ENCODE measurements around the gene RACK1. TPM values are rescaled to one million over a fixed set of nuclear protein-coding genes. Genes with fewer than 3 reads are reported as not detected.
"Not testable (repeated sequence)": the region's sequence is repeated elsewhere in the genome, so short reads cannot be mapped to it uniquely, and the experiment has no call there.

Gene RACK1
- total RNA-seq, 2 experiments from 2014 or later, result 2,374 to 2,418 TPM

DNA sequence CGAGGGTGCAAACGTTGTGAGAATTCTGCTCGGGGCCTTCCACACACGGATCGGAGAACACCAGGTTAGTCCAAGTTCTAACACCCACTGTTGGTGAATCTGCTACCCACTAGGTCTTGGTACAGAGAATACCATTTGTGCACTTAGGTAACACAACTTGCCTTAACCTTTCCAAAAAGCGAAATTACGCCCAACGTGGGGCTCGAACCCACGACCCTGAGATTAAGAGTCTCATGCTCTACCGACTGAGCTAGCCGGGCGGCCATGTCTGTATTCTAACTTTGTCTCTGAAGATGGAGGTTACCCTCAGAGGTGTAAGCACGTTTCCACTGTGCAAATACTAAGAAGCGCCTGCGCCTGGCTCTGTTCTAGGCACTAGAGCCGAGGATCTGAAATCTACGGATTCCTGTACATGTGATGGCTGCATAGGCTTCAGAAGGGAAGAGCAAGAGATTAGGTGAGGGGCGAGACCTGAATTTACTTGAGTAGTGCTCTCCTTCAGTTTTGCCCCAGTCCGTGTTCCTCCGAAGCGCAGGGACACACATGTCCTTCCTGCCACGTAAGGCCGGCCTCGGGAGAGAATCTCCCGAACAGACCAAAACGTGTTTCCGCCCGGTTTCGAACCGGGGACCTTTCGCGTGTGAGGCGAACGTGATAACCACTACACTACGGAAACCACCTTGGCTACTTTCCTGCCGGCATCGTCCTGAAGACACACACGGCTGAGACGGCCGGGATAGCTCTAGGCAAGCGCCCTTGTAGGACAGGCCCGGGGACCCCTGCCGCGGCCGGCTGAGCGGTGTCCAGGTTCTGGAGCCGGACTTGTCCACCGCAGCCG lies 21.7 kb downstream of the RACK1 start:
- CTCF ChIA-PET, result interaction anchor here (0.8 to 2.1 kb wide), 8 partner anchors 15 to 37 kb away, joined by 3 to 11 read pairs (median 5); partner anchors contain the start of gene TRIM7
- POLR2A ChIA-PET, result interaction anchor here (0.6 to 7.1 kb wide), 6 partner anchors 14 to 37 kb away, joined by 3 to 33 read pairs (median 9); partner anchors contain the start of gene RACK1

GRCh38 chr5:181221105-181221791 lies 22.5 kb downstream of the RACK1 start:
- ChIA-PET POLR2A (interaction anchor here (1.0 to 7.1 kb wide), 2 partner anchors 15 to 36 kb away, joined by 3 to 33 read pairs; no protein-coding TSS in a partner anchor), CTCF (interaction anchor here (1.0 to 2.1 kb wide), 5 partner anchors 13 to 37 kb away, joined by 4 to 11 read pairs (median 4); partner anchors contain the start of gene TRIM7)

- ChIA-PET CTCF (interaction anchor here (0.6 to 1.0 kb wide), 2 partner anchors 12 to 45 kb away, joined by 3 to 4 read pairs; no protein-coding TSS in a partner anchor), POLR2A (no interaction called here)
Measured at GRCh38 chr5:181220178-181220515, 23.6 kb downstream of the RACK1 start.

DNA sequence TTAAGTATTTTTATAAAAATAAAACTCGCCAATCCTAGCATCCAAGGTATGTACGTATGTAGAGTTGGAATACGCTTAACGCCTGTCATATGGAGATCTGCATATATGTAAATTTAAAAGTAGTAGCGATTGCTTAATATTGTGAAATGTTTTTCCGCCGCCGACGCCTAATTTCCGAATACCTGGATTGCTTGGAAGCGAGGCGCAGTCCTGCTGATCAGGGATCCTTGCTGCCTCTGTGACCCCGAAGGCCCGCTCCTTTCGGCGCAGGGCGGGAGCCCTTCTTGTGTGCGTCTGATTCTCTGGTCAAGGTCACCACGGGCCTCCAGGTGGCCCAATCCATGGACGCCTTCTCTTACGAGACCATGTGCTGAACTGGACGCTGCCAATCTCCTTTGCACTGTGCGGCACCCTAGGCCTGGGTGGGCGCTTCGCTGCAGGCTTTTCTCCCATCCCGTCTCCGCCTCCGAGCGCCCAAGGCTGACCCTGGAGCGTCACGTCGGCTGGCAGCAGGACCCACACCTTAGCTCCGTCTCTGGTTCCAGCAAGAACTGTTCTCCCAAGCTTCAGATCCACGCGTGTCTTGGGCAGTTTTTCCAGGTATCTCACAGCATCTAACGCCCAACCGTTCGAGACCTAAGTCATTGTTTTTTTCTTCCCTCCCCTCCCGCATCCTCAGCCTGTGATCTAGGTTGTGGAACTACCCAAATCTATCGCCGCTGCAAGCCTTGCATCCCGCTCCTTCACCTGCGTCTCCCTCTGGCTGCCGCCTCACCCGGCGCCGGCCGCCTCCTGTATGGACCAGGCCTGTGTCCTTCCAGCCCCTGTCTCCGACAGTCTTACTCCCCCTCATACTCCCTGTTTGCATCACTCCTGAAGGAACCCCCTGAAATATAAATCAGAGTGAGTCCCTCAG lies 24.2 kb downstream of the RACK1 start:
- ChIA-PET CTCF (interaction anchor here (0.6 kb wide), 1 partner anchor 44 kb away, joined by 3 read pairs; no protein-coding TSS in a partner anchor), POLR2A (no interaction called here)

DNA sequence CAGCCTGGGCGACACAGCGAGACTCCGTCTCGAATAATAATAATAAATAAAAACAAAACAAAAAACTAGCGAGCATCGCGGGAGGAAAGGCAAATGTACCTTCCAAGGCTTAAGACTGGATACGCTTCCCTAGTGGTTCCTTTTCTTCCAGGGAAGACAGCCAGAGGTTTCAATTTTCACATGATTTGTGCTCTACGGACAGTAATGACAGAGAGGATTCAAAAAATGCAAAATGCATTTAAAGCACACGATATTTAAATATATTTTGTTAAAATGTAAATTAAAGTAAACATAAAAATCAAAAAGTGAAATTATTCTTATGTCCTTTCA lies 24.9 kb downstream of the RACK1 start:
- POLR2A ChIA-PET, result no interaction called here
- CTCF ChIA-PET, result no interaction called here

GRCh38 chr5:181217803-181218062 lies 26.0 kb downstream of the RACK1 start:
- ChIA-PET POLR2A (no interaction called here), CTCF (no interaction called here)

GRCh38 chr5:181217111-181217802 lies 26.4 kb downstream of the RACK1 start:
- CTCF ChIA-PET, result no interaction called here
- POLR2A ChIA-PET, result no interaction called here

GRCh38 chr5:181215997-181216989 lies 27.4 kb downstream of the RACK1 start:
- ChIA-PET POLR2A (no interaction called here), CTCF (no interaction called here)

- POLR2A ChIA-PET, result interaction anchor here (0.6 kb wide), 1 partner anchor 48 kb away, joined by 5 read pairs; no protein-coding TSS in a partner anchor
- CTCF ChIA-PET, result interaction anchor here (1.0 kb wide), 1 partner anchor 10 kb away, joined by 3 read pairs; the partner anchor contains the start of gene TRIM7
Measured at GRCh38 chr5:181214249-181214648, 29.5 kb downstream of the RACK1 start.

DNA sequence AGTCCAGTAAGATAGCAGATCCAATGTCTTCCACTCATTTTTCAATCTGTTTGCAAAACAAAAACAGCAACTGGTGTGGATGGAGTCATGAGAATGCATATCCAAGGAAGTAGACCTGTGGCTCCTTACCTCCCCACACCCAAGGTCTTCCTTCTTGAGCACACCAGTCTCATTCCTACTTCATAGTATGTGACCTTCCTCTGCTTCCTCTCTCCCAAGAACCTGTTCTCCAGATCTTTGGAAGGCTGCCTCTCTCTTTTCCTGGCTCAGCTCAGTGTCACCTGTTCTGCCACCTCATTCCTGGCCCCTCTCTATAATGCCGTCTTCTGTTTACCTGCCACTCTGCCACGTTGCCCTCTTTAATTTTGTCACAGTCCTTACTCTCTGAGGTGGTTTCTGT lies 30.8 kb downstream of the RACK1 start:
- CTCF ChIA-PET, result no interaction called here
- POLR2A ChIA-PET, result no interaction called here

DNA sequence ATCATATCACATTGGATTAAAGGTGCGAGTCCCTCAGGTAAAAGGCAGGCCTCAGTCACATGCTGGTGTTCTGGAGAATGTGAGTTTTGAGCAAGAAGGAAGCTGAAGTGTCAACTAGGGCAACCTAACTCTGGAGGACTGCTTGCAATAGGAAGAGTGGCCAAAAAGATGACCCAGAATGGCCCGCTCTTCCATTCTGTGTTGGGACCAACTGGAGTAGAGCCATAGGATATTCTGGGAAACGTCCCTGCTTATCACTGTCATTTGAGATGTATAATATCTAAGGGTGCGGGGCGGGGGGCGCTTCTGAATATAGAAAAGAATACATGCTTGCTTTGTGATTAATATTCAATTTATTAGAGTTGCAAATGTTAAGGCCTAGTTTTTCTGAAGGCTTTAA lies 31.6 kb downstream of the RACK1 start:
- POLR2A ChIA-PET, result no interaction called here
- CTCF ChIA-PET, result no interaction called here

DNA sequence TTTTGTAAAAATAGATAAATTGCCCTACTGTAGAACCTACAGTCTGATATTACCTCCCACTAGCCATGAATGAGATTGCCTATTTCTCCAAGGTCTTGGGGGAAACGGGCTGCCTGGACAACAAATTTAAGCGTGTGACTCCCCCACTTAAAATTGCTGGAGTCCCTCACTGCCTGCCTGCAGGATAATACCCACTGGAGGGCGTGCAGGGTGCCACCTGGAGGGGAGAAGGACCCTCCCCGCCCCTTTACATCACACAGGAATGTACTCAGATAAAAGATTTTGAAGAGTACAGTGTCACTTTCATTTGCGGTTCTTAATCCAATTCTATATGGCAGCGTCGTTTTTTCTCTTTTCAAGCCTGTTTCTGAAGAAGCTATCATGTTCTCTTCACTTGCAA lies 32.5 kb downstream of the RACK1 start:
- POLR2A ChIA-PET, result no interaction called here
- CTCF ChIA-PET, result interaction anchor here (0.6 to 1.2 kb wide), 2 partner anchors 21 to 34 kb away, joined by 3 read pairs; no protein-coding TSS in a partner anchor

- POLR2A ChIA-PET, result not testable (repeated sequence)
- CTCF ChIA-PET, result interaction anchor here (0.6 to 1.2 kb wide), 2 partner anchors 21 to 33 kb away, joined by 3 read pairs; no protein-coding TSS in a partner anchor
Measured at GRCh38 chr5:181210698-181211097, 33.0 kb downstream of the RACK1 start.

DNA sequence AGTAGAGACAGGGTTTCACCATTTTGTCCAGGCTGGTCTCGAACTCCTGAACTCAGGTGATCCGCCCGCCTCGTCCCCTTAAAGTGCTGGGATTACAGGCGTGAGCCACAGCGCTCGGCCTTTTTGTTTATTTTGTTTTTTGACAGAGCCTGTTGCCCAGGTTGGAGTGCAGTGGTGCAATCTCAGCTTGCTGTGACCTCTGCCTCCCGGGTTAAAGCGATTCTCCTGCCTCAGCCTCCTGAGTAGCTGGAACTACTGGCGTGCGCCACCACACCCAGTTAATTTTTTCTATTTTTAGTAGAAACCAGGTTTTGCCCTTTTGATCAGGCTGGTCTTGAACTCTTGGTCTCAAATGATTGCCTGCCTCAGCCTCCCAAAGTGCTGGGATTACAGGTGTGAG lies 33.6 kb downstream of the RACK1 start:
- CTCF ChIA-PET, result interaction anchor here (1.2 to 1.6 kb wide), 2 partner anchors 13 to 33 kb away, joined by 3 to 4 read pairs; no protein-coding TSS in a partner anchor
- POLR2A ChIA-PET, result not testable (repeated sequence)

DNA sequence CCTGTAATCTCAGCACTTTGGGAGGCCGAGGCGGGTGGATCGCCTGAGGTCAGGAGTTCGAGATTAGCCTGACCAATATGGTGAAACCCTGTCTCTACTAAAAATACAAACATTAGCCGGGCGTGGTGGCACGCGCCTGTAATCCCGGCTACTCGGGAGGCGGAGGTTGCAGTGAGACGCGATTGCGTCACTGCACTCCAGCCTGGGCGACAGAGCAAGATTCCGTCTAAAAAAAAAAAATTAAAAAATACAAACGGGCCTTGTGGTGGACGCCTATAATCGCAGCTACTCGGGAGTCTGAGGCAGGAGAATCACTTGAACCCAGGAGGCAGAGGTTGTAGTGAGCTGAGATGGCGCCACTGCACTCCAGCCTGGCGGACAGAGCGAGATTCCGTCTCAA lies 34.7 kb downstream of the RACK1 start:
- CTCF ChIA-PET, result interaction anchor here (1.6 to 7.2 kb wide), 2 partner anchors 12 to 19 kb away, joined by 4 to 94 read pairs; no protein-coding TSS in a partner anchor
- POLR2A ChIA-PET, result interaction anchor here (0.6 kb wide), 1 partner anchor 407 kb away, joined by 3 read pairs; the partner anchor contains the start of gene MGAT1

GRCh38 chr5:181207960-181208253 lies 35.8 kb downstream of the RACK1 start:
- CTCF ChIA-PET, result interaction anchor here (1.0 to 7.2 kb wide), 5 partner anchors 13 to 37 kb away, joined by 4 to 94 read pairs (median 10); partner anchors contain the start of genes RACK1 and TRIM41
- POLR2A ChIA-PET, result interaction anchor here (1.0 to 2.7 kb wide), 4 partner anchors 16 to 36 kb away, joined by 3 to 26 read pairs (median 12); partner anchors contain the start of gene RACK1

DNA sequence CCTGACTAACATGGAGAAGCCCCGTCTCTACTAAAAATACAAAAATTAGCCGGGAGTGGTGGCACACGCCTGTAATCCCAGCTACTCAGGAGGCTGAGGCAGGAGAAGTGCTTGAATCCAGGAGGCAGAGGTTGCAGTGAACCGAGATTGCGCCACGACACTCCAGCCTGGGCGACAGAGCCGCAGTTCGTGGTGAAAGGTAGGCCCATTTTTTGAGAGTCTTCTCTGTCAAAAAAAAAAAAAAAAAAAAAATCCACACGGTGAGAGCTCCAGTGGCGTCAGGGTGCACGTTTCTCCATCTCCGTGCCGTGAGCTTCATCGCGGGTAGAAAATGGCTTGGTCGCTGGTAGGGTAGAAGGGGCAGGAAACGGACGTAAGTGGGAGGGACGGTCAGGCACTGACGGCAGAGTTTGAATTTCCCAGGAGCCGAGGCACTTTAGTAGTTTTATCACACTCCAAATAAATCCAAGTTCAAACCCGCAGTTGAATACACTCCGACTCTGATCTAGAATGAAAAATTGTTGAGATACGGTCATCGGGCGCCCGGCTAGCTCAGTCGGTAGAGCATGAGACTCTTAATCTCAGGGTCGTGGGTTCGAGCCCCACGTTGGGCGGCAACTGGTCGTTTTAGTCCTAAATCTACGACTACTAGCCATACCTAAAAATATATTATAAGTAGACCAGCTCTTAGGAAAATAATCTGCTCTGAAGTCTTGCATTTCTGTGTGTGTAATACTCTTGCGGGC lies 36.3 kb downstream of the RACK1 start:
- ChIA-PET POLR2A (interaction anchor here (0.7 to 2.7 kb wide), 8 partner anchors 16 to 36 kb away, joined by 3 to 26 read pairs (median 4); partner anchors contain the start of genes RACK1 and TRIM41), CTCF (interaction anchor here (0.6 to 7.2 kb wide), 9 partner anchors 13 to 914 kb away, joined by 3 to 94 read pairs (median 6); partner anchors contain the start of genes RACK1, TRIM41 and TRIM52)
